ENCODE measurements around the gene CCDC157.

The CCDC157 gene

DNA sequence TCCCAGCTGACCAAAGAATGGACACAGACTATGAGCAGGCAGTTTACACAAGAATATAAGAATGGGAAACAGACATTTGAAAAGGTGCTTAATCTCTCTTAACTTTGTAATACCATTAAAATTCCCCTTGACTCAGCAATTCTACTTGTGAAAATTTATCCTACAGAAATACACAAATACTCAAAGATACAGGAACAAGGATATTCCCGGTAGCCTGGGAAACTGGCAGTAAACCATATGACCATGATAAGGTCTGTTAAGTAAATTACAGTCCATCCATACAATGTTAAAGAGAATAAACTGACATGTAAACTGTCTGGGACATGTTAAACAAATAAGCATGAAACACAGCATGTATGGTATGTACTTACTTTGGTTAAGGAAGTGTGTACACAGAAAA is 60.0 kb downstream of the CCDC157 start:
- no peak for ATAC-seq
- TF ChIP-seq PPARA (CRISPR knock-in tag; IDR thresholded peaks at IDR 0.05; ENCODE audit: borderline replicate concordance), result no peak
- TF ChIP-seq PATZ1 (CRISPR knock-in tag; IDR thresholded peaks at IDR 0.05; ENCODE audit: borderline replicate concordance), result no peak
- no peak for TF ChIP-seq TCF4 (CRISPR knock-in tag; IDR thresholded peaks at IDR 0.05; ENCODE audit: borderline replicate concordance)
- no peak for TF ChIP-seq ZNF565 (CRISPR knock-in tag; conservative IDR thresholded peaks at IDR 0.05; ENCODE audit: low read depth)
- no peak for TF ChIP-seq ZFP30 (CRISPR knock-in tag; IDR thresholded peaks at IDR 0.05)
- TF ChIP-seq ESRRG (CRISPR knock-in tag; IDR thresholded peaks at IDR 0.05), result no peak
- TF ChIP-seq, protein P1, sequence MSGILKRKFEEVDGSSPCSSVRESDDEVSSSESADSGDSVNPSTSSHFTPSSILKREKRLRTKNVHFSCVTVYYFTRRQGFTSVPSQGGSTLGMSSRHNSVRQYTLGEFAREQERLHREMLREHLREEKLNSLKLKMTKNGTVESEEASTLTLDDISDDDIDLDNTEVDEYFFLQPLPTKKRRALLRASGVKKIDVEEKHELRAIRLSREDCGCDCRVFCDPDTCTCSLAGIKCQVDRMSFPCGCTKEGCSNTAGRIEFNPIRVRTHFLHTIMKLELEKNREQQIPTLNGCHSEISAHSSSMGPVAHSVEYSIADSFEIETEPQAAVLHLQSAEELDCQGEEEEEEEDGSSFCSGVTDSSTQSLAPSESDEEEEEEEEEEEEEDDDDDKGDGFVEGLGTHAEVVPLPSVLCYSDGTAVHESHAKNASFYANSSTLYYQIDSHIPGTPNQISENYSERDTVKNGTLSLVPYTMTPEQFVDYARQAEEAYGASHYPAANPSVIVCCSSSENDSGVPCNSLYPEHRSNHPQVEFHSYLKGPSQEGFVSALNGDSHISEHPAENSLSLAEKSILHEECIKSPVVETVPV (CRISPR knock-in tag; IDR thresholded peaks at IDR 0.05), result no peak
- TF ChIP-seq RARB (CRISPR knock-in tag; IDR thresholded peaks at IDR 0.05), result no peak
- TF ChIP-seq ZFP3 (CRISPR knock-in tag; IDR thresholded peaks at IDR 0.05), result no peak
- TF ChIP-seq ZNF70 (CRISPR knock-in tag; IDR thresholded peaks at IDR 0.05), result no peak
- TF ChIP-seq ISL1 (CRISPR knock-in tag; IDR thresholded peaks at IDR 0.05), result no peak
- no peak for TF ChIP-seq CSDC2 (CRISPR knock-in tag; IDR thresholded peaks at IDR 0.05)
- TF ChIP-seq ARNTL (CRISPR knock-in tag; IDR thresholded peaks at IDR 0.05; ENCODE audit: borderline replicate concordance, low read depth), result no peak
- TF ChIP-seq ZNF8 (CRISPR knock-in tag; IDR thresholded peaks at IDR 0.05), result no peak
- no peak for TF ChIP-seq GLIS3 (CRISPR knock-in tag; IDR thresholded peaks at IDR 0.05)
- TF ChIP-seq ZC3H10 (CRISPR knock-in tag; IDR thresholded peaks at IDR 0.05), result no peak
- TF ChIP-seq, protein P2, sequence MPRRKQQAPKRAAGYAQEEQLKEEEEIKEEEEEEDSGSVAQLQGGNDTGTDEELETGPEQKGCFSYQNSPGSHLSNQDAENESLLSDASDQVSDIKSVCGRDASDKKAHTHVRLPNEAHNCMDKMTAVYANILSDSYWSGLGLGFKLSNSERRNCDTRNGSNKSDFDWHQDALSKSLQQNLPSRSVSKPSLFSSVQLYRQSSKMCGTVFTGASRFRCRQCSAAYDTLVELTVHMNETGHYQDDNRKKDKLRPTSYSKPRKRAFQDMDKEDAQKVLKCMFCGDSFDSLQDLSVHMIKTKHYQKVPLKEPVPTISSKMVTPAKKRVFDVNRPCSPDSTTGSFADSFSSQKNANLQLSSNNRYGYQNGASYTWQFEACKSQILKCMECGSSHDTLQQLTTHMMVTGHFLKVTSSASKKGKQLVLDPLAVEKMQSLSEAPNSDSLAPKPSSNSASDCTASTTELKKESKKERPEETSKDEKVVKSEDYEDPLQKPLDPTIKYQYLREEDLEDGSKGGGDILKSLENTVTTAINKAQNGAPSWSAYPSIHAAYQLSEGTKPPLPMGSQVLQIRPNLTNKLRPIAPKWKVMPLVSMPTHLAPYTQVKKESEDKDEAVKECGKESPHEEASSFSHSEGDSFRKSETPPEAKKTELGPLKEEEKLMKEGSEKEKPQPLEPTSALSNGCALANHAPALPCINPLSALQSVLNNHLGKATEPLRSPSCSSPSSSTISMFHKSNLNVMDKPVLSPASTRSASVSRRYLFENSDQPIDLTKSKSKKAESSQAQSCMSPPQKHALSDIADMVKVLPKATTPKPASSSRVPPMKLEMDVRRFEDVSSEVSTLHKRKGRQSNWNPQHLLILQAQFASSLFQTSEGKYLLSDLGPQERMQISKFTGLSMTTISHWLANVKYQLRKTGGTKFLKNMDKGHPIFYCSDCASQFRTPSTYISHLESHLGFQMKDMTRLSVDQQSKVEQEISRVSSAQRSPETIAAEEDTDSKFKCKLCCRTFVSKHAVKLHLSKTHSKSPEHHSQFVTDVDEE (CRISPR knock-in tag; IDR thresholded peaks at IDR 0.05), result no peak
- no peak for TF ChIP-seq OSR1 (CRISPR knock-in tag; IDR thresholded peaks at IDR 0.05)

DNA sequence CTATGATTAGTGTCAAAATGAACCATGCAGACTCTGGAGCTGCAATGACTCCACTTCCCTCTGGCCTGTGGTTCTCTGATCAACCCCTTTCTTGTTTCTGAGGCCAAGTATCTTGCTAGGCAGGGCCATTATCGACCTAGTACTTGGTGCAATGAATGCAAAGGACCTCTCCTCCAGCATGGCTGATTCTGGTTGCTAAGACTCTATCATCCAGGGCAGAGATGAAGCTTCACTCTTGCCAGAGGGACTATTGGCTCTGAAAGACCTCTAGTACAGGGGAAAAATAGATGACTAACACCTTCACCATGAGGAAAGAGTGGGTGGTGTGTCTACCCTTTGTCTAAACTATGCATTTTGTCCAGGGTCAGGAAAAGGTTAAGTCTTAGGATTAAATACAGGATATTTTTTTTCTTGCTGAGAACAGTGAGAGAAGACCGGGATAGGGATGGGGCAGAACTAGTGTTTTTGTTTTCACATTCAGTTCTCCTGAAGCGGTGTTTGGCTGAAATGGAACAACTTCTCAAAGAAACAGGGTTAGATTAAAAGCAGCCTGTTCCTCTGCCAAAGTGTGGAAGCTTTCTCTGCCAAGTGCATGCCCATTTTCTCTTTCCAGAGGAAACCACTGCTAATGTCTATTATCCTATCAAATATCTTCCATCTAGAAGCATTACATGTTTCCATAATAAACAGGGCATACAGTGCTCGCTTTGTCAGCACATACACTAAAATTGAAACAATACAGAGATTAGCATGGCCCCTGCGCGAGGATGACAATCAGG is 63.7 kb downstream of the CCDC157 start:
- TF ChIP-seq BACH2 (CRISPR knock-in tag; IDR thresholded peaks at IDR 0.05; ENCODE audit: borderline replicate concordance), result no peak
- TF ChIP-seq TOX (CRISPR knock-in tag; IDR thresholded peaks at IDR 0.05; ENCODE audit: borderline replicate concordance), result no peak
- no peak for TF ChIP-seq CSDC2 (CRISPR knock-in tag; IDR thresholded peaks at IDR 0.05)
- TF ChIP-seq PPARA (CRISPR knock-in tag; IDR thresholded peaks at IDR 0.05; ENCODE audit: borderline replicate concordance), result no peak
- TF ChIP-seq, protein P1 (CRISPR knock-in tag; IDR thresholded peaks at IDR 0.05), result no peak
- no peak for TF ChIP-seq ZNF70 (CRISPR knock-in tag; IDR thresholded peaks at IDR 0.05)
- no peak for TF ChIP-seq ZNF565 (CRISPR knock-in tag; conservative IDR thresholded peaks at IDR 0.05; ENCODE audit: low read depth)
- TF ChIP-seq ZNF8 (CRISPR knock-in tag; IDR thresholded peaks at IDR 0.05), result no peak
- TF ChIP-seq, protein P2 (CRISPR knock-in tag; IDR thresholded peaks at IDR 0.05), result no peak
- no peak for TF ChIP-seq GLIS3 (CRISPR knock-in tag; IDR thresholded peaks at IDR 0.05)
- TF ChIP-seq, protein P3, sequence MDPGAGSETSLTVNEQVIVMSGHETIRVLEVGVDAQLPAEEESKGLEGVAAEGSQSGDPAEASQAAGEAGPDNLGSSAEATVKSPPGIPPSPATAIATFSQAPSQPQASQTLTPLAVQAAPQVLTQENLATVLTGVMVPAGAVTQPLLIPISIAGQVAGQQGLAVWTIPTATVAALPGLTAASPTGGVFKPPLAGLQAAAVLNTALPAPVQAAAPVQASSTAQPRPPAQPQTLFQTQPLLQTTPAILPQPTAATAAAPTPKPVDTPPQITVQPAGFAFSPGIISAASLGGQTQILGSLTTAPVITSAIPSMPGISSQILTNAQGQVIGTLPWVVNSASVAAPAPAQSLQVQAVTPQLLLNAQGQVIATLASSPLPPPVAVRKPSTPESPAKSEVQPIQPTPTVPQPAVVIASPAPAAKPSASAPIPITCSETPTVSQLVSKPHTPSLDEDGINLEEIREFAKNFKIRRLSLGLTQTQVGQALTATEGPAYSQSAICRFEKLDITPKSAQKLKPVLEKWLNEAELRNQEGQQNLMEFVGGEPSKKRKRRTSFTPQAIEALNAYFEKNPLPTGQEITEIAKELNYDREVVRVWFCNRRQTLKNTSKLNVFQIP (CRISPR knock-in tag; IDR thresholded peaks at IDR 0.05; ENCODE audit: borderline replicate concordance, low read depth), result no peak
- TF ChIP-seq ESRRG (CRISPR knock-in tag; IDR thresholded peaks at IDR 0.05), result no peak
- no peak for TF ChIP-seq SNAI2 (CRISPR knock-in tag; IDR thresholded peaks at IDR 0.05)
- TF ChIP-seq TCF4 (CRISPR knock-in tag; IDR thresholded peaks at IDR 0.05; ENCODE audit: borderline replicate concordance), result no peak
- TF ChIP-seq ZC3H10 (CRISPR knock-in tag; IDR thresholded peaks at IDR 0.05), result no peak
- TF ChIP-seq, protein P4, sequence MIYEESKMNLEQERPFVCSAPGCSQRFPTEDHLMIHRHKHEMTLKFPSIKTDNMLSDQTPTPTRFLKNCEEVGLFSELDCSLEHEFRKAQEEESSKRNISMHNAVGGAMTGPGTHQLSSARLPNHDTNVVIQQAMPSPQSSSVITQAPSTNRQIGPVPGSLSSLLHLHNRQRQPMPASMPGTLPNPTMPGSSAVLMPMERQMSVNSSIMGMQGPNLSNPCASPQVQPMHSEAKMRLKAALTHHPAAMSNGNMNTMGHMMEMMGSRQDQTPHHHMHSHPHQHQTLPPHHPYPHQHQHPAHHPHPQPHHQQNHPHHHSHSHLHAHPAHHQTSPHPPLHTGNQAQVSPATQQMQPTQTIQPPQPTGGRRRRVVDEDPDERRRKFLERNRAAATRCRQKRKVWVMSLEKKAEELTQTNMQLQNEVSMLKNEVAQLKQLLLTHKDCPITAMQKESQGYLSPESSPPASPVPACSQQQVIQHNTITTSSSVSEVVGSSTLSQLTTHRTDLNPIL (CRISPR knock-in tag; IDR thresholded peaks at IDR 0.05; ENCODE audit: low read depth), result no peak
- no peak for TF ChIP-seq ISL1 (CRISPR knock-in tag; IDR thresholded peaks at IDR 0.05)
- no peak for TF ChIP-seq RARB (CRISPR knock-in tag; IDR thresholded peaks at IDR 0.05)
- TF ChIP-seq ZFP30 (CRISPR knock-in tag; IDR thresholded peaks at IDR 0.05), result no peak
- ATAC-seq, result no peak

All from SK-N-SH treated with all-trans-retinoic acid at 6 μM for 48 hours (cell line).